ENCODE measurements around the gene TEX13D.

Gene TEX13D

GRCh38 chrX:124348182-124348581 is 15.7 kb downstream of the TEX13D start:
- TF ChIP-seq, protein P1, sequence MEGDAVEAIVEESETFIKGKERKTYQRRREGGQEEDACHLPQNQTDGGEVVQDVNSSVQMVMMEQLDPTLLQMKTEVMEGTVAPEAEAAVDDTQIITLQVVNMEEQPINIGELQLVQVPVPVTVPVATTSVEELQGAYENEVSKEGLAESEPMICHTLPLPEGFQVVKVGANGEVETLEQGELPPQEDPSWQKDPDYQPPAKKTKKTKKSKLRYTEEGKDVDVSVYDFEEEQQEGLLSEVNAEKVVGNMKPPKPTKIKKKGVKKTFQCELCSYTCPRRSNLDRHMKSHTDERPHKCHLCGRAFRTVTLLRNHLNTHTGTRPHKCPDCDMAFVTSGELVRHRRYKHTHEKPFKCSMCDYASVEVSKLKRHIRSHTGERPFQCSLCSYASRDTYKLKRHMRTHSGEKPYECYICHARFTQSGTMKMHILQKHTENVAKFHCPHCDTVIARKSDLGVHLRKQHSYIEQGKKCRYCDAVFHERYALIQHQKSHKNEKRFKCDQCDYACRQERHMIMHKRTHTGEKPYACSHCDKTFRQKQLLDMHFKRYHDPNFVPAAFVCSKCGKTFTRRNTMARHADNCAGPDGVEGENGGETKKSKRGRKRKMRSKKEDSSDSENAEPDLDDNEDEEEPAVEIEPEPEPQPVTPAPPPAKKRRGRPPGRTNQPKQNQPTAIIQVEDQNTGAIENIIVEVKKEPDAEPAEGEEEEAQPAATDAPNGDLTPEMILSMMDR (IDR thresholded peaks at IDR 0.05; ENCODE audit: insufficient read depth, low read depth, low read length, missing control alignments), result no peak
- no peak for DNase-seq (ENCODE audit: low read depth)
- H3K4me3 ChIP-seq (ENCODE audit: low read depth, low read length), result no peak overlapping the region

DNA sequence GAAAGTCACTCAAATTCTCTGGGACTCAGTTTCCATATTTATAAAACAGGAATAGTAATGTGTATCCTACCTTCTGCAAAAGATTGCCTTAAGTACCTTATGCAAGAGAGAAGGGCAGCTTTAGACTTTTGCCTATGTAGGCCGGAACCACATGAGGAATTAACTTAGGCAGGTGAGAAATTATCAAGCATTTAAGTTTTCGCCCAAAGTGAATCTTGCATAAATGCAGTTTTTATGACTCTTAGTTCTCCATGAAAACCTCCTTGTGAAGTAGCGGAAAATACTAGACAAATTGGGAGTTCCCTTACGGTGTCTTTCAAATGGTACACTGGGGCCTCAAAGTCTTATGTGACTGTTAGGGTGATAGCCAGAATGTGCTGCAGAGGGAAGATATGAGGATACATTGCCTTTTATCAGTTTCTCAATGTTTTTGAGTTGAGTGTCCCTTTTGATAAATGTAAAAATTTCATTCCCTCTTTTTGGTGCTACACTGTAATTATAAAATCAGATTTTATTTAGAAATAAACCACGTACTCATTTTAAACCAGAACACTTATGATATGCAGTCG is 16.5 kb downstream of the TEX13D start:
- H3K4me3 ChIP-seq (ENCODE audit: low read depth, low read length), result no peak overlapping the region
- TF ChIP-seq, protein P1 (IDR thresholded peaks at IDR 0.05; ENCODE audit: insufficient read depth, low read depth, low read length, missing control alignments), result no peak
- DNase-seq (ENCODE audit: low read depth), result no peak

DNA sequence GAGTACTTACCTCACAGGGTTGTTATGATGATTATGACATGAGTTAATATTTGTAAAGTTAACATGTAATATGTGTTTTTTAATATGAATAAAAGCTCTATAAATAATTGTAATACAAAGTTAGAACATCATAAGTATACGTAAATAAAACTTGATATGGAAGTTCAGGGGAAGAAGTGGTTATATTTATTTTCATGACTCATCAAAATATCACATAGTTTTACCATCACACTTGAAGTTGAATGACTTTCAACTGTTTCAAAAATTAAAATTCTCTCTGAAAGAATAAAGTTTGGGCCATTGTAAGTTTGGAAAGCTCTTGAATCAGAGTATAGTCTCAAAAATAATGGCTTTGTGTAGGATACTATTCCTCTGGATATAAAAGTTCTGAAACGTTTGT is 22.2 kb downstream of the TEX13D start:
- H3K4me3 ChIP-seq (ENCODE audit: low read depth, low read length), result no peak overlapping the region
- TF ChIP-seq, protein P1 (IDR thresholded peaks at IDR 0.05; ENCODE audit: insufficient read depth, low read depth, low read length, missing control alignments), result no peak
- no peak for DNase-seq (ENCODE audit: low read depth)

DNA sequence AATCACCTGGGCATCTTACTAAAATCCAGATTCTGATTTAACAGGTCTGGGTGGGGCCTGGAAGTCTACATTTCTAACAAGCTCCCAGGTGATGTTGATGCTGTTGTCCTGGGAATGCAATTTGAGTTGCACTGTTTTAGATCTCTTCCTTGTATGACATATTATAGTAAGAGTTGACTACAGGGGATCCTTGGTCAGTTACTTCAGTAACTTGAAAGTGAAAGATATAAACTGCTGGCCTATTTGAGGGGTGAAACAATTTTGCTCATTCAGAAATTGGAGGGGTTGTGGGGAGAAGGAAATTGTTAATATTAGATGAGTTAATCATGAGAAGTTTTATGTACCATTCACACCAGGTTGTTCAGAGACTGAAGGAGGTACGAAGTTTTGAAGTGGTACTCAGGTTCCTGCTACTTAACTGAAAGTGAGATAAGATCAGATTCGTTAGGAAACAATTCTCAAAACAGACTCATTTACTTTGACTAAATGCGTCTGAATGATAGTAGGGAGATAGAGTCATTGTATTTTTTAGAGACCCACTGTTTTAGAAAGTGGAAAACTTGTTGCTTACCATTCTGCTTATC is 26.4 kb downstream of the TEX13D start:
- no peak overlapping the region for H3K4me3 ChIP-seq (ENCODE audit: low read depth, low read length)
- DNase-seq (ENCODE audit: low read depth), result peak; percentile 8
- TF ChIP-seq, protein P1 (IDR thresholded peaks at IDR 0.05; ENCODE audit: insufficient read depth, low read depth, low read length, missing control alignments), result no peak

GRCh38 chrX:124362072-124362471 is 29.6 kb downstream of the TEX13D start:
- TF ChIP-seq, protein P1 (IDR thresholded peaks at IDR 0.05; ENCODE audit: insufficient read depth, low read depth, low read length, missing control alignments), result no peak
- no peak overlapping the region for H3K4me3 ChIP-seq (ENCODE audit: low read depth, low read length)
- DNase-seq (ENCODE audit: low read depth), result no peak

- DNase-seq (ENCODE audit: low read depth), result no peak
- H3K4me3 ChIP-seq (ENCODE audit: low read depth, low read length), result no peak overlapping the region
- TF ChIP-seq, protein P1 (IDR thresholded peaks at IDR 0.05; ENCODE audit: insufficient read depth, low read depth, low read length, missing control alignments), result no peak
Observed at GRCh38 chrX:124362761-124363160, 30.3 kb downstream of the TEX13D start.

DNA sequence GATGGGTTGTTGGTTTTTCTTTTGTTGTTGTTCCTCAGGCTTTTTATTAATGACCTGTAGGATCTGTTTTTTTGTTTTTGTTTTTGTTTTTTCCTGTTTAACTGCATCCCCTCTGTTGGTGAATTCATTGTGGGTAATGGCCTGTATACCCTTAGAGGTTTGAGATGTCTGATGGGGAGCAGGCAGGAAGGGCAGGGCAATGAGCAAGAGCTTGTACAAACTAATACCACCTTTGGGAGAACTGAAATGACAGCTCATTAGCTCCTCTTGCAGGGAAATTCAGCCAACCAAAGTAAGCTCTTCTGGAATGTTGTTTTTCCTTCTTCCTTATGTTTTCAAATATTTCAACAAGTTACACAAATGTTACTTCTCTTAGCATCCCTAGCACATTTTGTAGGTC is 37.3 kb downstream of the TEX13D start:
- no peak for DNase-seq (ENCODE audit: low read depth)
- H3K4me3 ChIP-seq (ENCODE audit: low read depth, low read length), result no peak overlapping the region
- TF ChIP-seq, protein P1 (IDR thresholded peaks at IDR 0.05; ENCODE audit: insufficient read depth, low read depth, low read length, missing control alignments), result no peak
